GM21723 (cell line): Measurements from ENCODE around the gene PXDC1.
A peak's percentile ranks its signal among the peaks of the same experiment; 100 is the strongest.

Experiments
- ATAC-seq: cut with Tn5 transposase; IDR thresholded peaks from one replicate; pipeline ENCODE4 v1.9.1; 2021; ENCODE audit warnings: mild to moderate bottlenecking, moderate library complexity; ENCODE audit not compliant: unreplicated experiment

The PXDC1 gene

DNA sequence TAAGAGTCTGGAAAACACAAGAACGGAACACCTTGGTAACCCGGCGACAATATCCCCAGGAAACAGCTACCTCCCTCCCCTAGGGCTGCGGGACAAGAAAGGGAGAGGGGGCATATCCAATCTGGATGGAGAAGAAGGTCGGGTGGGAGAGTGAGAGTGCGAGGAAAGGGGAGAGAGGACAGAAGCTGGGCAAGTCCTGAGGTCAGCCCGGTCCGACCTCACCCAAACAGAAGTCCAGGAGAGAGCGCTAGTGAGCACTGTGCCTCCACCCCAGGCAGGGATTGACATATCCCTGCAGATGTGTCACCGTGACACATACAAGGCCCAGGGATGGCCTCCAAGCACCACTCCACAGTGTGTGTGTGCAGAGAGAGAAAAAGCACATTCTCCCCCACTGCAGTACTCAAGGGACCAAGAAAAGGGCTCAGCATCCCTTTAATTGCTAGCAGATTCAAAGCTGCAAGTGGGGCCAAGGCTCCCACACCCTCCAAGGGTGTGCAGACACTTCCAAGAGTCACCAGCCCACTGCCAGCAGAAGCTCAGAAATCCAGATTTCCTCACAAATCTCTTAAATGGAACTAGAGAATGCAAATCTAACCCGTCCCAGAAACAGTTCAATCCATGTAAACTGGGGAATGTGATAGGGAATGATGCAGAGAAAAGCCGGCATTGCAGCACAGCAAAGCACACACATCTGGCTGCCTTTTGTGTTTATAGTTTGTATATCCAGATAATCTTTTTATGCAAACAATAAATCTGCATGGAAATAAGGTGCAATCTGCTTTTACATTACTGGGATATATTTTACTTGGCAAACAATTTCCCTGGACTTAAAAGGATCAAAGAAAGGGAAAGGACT lies 3.1 kb downstream of the PXDC1 start:
- peak; percentile 29 for ATAC-seq

DNA sequence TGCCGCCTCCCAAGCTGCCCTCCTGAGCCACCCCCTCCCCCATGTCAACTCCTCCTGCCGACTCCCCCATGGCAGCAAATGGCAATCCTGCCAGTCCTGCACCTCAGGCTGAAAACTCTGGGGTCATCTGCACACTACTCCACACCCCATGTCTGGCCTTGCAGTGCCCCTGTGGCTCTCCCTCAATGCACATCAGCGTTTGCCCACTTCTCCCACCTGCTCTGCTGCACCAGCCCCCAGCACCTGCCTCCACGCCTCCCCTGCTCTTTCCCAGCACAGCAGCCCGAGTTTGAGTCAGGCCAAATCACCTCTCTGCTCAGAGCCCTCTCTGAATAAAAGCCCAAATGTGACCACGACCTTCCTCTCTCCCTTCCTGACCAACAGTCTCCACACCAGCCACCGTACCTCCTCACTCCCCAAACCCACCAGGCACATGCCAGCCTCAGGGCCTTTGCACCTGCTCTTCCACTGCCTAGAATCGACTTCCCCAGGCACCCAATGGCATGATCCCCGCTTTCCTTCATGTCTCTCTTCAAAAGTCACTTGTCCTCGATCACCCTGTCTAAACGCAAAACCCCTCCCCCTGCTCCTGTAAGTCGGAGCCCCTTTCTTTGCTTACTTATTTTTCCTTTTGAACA lies 4.3 kb downstream of the PXDC1 start:
- ATAC-seq = no peak

DNA sequence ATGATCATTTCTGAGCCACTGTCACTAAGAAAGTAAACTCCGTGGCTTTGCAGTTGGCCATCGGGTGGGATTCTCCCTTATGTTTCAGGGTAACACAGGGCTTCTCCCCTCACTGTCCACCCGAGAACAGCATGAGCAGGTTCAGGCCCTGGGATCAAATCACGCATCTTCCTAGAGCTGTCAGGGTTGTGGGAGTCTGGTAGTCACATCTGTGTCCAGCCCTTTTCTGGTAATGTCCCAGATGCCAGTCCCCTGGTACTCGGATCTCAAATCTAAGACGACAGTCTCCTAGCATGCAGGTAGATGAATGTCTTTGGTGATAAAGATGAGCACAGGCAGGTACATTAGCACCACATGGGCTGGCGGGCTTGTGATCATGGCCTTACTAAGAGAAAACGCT lies 4.8 kb downstream of the PXDC1 start:
- ATAC-seq = no peak

DNA sequence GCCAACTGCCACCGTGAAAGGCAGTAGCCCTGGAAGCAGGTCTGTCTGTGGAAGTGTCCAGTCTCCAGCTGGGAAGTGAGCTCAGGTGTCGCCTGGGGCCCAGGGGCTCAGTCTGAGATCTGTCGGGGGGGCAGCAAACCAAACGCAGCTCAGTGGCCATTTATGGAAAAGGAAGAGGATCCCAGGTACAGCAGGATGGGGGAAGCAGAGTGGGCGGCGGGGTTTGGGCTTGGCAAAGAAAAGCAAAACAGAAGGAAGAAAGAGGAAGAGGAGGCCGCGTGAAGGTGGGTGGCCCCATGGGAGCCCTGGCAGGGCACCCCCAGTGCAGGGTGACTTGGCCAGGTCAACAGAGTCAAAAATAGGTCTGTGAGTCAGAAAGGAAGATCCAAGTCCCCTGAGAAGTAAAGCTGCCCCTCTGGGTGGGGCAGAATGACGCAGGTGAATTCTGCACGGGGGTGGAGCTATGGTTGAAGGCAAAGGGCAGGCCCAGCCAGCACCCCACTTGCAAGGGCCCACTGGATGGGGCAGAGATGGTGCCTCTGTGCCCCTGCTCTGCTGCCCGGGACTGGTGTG lies 5.3 kb downstream of the PXDC1 start:
- ATAC-seq = peak; percentile 49

DNA sequence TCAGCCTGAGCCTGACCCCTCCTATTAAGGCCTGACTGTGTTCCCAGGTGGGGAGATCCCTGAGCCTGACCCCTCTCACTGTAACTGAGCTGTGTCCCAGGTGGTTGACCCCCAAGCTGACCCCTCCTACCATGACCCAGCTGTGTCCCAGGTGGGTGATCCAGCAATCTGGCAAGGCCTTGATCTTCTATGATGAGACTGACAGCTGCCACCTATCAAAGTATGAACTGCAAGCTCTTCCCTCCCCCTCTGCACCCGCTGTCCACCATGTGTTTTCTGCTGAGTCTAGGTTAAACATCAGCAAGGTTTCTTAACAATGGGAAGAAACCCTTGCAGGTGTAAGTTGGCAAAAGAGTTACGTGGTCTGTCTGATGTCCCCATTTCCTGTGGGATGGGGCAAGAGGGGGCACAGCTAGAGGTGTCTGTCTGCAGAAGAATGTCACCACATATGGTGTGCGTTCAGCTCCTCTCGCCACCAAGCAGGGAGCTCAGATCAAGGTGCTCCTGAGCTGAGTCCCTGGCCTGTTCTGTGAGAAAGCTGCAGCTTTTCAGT lies 5.9 kb downstream of the PXDC1 start:
- no peak for ATAC-seq

DNA sequence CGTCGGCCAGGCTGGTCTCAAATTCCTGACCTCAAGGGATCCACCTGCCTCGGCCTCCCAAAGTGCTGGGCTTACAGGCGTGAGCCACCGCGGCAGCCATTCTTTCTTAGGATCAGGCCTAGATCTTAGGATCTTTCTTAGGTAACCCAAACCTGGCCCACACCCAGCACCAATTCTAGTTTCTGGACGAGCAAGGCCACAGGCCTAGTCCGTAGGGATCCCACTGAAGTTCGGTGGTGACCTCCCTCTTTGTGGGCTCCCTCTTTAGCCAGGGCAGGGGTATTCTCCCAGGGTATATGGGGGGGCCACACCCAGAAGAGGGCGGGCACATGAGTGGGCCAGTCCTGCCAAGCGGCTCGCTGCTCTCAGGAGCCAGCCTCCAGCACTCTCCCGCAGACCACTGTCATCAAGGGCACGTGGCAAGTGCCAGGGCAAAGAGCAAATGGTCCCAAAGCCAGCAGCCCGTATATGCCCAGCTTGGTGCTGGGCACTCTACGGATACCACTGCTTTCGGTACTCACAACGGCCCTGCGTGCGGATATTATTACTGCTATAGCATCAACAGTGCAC lies 6.5 kb downstream of the PXDC1 start:
- no peak for ATAC-seq

DNA sequence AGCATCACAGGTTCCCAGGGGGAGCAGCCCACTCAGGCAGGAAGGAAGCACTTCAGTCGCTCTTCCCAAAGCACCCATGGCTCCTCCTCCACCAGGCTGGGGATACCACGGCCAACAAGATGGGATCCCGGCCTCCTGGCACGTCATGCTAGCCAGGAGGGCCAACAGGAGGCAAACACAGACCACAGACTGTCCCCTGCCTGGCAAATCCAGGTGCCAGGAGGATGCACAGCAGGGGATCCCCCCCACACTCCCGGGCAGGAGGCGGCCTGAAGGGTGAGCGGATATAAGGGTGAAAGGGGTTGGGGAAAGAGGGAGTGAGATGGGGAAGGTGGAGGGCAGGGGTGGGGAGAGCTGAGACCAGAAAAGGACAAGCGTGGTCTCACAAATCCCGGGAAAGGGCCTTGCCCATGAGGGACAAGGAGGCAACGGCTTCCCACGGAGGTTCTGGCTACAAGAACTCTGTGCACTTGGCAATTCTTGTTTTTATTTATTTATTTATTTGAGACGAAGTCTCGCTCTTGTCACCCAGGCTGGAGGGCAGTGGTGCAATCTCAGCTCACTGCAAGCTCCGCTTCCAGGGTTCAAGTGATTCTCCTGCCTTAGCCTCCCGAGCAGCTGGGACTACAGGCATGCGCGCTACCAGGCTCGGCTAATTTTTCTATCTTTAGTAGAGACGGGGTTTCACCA lies 7.2 kb downstream of the PXDC1 start:
- ATAC-seq = no peak

DNA sequence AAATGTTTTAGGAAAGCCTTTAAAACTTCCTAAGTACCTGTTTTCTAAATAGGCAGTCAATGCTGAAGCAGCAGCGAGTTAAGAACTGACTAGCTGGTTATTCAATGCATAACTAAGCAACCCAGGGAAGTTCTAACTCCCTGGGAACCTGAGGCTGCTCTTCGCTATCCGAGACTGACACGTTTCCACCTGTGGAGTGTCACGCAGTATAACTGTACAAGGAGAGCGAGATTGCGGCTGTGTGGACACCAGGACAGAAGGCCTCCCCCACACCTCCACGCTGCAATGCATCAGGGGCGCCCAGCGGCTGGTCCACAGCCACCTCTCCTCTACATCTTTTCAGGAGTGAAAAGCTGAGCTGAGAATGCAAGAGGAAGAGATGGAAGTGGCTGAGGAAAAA lies 8.0 kb downstream of the PXDC1 start:
- ATAC-seq = no peak

DNA sequence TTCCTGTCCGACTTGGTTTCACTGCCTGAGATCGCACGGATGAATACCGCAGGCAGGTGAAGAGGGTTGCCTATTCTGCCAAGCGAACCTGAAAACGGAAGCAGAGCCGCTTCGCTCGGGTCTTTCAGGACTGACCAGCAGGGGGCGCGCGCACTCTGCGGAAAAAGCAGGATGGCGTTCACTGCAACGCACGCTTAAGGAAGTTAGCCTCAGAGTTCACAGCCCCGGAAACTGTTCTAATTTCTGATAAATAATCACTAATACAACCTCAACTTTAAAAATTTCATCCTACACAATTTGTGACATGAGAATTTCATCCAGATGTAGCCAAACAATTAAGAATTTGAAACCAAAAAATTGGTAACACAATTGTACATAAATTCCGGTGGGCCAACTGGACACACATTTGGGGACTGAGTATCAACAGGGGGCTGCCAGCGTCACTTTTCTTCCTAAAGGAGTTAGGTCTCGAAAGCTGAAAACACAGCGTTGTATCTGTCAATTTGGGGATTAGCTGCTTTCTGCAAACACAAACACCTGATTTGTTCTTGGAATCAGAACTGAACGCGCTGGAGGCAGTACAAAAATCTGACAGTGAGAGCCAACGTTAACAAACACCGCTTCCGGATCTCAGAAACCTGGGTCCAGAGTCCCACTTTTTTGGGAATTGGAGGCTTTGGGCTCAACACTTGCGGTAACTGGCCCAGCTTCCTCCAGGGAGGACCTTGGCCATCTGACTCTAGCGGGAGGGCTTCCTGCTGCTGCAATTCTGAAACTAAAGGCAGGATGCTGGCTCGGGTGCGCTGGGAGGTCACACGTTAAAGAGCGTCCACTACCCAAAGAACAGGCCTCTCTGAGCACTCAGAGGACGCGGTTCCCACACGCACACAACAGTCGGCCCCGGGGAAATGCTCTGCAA lies 8.8 kb downstream of the PXDC1 start:
- ATAC-seq = peak; percentile 64

DNA sequence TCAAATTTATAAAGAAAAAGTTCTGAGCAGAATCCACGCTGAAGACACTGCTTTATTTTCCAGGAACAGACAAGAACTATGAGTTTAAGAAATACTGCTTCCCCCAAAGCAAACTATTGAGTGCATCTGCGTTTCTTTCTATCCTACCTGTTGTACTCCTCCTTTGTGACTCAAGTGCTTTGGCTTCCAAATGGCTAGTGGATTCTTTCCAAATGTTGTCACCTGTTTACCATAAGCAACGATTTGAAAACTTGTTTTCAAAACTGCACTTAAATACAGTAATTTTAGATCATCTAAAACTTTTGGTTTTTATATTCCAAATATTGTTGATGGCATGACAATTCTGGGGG lies 9.5 kb downstream of the PXDC1 start:
- no peak for ATAC-seq

DNA sequence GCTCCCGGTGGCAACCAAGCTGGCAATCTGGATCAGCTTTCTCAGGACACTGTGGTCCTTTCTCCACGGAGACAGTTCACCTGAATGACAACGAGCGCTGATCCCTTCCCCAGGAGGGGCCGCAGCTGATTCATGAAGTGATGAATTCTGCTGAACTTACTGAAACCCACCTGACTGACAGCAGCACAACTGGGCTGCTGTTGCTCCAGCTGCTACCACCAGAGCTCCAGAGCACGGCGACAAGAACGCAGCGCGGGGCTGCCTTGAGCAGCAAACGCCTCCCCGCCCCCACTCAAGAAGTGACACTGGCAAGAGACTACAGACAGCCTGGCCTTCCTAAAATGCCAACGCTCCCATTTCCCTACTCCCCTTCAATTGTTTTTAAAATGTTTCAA lies 10.0 kb downstream of the PXDC1 start:
- ATAC-seq = no peak

DNA sequence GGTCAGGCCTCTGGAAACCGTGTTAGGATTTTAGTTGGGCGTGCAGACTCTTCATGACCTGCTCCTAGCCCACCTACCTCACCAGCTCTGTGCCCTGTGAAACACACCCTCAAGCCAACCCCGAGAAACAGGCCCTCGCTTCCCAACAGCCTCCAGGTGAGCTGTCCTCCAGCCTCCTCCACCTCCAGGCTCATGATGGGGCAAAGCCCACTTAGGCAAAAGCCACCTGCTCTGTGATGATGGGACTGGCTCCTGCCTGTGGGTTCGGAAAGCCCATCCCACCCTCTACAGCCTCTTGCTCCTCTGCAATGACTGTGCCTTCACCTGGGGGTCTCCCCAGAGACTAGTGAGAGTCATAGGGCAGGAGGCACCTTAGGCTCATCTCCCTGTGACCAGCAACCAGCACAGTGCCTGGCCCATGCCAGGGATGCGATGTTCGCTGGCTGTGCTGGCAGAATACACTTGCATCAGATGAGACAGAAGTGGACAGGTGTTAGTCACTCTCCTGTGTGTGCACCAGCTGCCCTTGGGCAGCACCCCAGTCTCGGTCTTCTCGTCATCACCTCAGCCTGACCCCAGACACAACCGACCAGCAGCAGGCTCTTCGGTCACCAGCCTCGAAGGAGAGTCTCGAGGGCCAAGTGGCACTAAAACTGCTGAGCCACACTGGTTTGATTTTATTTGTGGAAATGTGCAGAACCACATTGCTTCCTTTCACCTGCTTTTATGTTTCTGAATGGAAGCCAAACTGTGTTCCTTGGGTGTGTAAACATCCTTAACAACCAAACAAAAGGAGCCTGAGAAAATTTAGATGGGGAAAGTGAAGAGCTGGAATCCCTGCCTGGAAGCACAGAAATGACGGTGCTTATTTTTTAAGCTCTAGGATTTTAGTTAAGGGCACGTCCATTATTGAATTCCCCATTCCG lies 10.7 kb downstream of the PXDC1 start:
- no peak for ATAC-seq

DNA sequence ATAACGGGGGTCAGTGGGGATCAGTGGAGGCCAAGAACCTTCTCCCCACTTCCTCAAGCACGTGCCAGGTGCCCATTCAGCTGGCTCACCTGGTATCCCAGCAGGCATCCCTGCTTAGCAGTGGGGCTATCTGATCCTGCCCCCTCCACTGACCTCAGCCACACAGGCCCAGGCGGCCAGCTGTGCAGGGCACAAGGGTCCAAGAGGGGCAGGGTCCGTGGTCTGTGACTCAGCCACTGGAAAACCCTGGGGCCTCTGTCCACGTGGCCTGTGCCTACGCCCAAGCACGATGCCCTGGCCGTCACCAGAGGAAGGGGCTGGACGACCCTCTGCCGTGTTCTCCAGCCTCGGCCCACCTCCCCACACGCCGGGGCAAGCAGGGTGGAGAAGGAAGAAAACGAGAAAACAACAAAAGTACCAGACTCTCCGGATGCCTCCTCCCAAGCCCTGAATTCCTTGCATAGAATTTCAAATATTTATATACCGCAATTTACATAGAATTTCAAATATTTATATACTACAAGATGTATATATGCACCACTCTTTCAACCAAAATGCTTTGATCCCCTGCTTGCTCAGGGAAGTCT lies 12.1 kb downstream of the PXDC1 start:
- no peak for ATAC-seq

DNA sequence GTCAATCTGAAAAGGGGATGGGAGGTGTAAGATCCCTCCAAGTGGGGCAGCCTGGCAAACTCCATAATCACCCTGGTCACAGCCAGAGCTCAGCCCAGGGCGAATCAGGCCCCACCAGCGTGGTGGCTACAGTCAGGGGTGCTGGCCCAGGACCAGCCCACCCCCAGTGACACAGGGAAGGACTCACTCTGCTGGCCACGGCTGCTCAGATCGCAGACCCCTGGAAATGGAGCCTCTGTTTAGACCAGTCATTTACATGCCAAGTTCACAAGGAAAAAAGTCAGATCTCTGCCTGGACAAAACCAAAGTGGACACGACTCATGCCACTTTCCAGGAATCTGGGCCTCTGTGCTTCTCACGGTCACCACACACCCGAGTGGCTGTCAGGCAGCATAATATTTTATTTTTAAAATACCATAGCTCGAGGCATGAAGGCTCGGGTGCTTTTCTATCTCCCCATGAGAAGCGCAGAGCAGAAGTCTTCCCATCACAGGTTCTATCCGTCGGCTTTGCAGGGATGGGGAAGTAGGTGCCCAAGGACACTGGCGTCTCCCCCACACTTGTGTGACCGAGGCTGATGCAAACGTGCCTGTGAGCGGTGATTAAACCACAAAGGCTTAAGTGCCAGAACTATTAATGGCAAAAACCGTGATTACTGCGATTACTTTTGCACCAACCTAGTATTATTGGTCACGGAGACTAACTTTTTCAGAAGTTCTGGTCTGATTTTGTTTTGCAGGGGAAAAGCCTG lies 13.0 kb downstream of the PXDC1 start:
- no peak for ATAC-seq

DNA sequence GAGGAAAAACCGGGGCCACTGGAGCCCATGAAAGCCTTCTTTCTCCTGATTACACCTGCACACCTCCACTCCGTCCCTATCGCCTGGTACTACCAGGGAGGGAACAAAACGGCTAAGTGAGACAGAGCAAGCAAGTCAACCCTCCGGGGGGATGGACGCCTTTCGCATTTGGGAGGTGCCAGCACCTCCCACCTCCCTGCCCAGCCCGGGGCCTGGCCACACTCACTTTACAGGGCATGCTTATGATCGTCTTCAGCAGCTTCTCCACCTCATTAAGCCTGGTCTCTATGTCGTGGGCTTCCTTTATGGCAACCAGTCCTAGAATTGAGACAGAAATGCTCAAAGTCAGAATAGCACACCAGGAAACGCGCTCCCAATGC lies 13.7 kb downstream of the PXDC1 start:
- no peak for ATAC-seq

DNA sequence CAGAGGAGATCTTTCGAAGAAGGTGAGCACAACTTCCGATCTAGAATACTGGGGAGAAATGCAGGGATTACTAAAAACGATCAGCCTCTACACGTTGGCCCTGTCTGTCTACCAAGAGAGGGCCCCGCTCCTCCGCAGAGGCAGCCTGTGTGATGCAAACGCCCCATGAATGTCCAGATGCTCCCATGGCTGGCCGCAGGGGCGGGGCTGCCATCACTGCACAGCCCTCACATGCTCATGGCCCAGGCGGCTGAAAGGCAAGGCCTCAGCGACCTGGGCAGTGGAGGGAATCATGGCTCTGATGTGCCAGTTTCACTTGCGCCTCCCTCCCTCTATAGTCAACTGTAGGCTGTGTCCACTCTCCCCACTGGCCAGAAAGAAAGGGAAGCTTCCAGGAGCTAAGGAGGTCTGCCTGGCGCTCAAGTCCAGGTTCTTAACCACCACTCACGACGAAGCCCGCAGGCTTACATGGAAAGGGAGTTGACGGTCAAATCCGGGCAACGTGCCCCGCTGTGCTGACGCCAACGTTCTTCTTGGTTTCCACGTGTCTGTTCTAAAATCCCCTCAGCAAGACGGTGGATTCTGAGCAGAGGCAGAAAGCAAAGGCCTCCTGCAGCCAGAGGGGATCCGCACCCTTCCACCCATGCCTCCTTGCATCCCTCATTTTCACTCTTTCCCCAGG lies 14.2 kb downstream of the PXDC1 start:
- ATAC-seq = no peak

DNA sequence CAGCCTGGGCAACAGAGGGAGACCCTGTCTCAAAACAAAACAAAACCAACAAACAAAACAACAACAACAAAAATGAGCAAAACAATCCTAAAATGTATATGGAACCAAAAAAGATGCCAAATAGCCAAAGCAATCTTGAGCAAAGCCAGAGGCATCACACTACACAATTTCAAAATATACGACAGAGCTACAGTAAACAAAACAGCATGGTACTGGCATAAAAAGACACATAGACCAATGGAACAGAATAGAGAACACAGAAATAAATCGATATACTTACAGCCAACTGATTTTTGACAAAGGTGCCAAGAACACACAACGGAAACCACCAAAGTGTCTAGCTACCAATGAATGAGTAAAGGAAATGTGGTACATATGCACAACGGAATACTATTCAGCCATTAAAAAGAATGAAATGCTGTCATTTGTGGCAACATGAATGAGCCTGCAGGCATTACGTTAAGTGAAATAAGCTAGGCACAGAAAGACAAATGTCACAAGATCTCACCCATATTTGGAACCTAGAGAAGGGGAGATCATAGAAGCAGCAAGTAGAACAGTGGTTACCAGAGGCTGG lies 16.4 kb downstream of the PXDC1 start:
- ATAC-seq = no peak
